HG03558 (cell line): ENCODE data around the gene AGT.

ENCODE experiments used
- ATAC-seq: cut with Tn5 transposase; IDR thresholded peaks from one replicate; pipeline ENCODE4 v1.9.1; 2021; ENCODE audit warnings: moderate number of reproducible peaks; ENCODE audit not compliant: unreplicated experiment; ENCODE audit errors: extremely low read depth

AGT gene

GRCh38 chr1:230713915-230714764, at the start of gene AGT:
AGT (minus strand) TSS chr1:230714122; CDS start chr1:230710823, 3,299 bp downstream.
- ATAC-seq = no peak

DNA sequence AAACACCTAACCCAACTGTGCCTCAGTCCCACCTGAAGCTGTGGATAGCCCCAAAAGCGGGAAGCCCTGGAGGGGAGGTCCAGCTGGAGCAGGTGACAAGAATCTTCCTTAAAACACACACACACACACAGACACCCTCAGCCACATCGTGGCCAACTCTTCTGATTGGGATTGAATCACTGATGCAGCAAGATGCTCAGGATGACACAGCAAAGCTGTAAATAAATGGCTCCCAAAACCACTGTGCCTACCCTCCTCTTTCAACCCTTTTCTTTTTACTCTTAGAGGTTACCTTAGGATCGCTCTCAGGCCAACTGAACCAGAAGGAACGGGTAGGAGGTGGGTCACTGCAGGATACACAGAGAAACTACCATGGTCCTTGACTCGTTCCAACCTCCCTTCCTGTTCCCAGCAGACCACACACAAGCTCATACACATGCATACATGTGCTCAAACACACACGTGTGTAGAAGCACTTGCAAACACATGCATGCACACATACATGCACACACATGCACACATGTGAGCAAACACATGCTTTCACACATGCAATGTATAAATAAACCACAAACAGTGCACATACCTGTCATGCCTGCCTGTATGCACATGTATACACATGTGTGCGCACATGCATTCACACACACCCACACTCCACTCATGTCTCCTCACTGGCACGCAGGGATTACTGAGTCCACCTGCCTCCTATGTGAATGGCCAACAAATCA, 47.7 kb upstream of the AGT start:
- ATAC-seq = no peak

GRCh38 chr1:230760360-230760827, 46.5 kb upstream of the AGT start:
- no peak for ATAC-seq

- no peak for ATAC-seq
Observed at GRCh38 chr1:230759369-230760065, 45.6 kb upstream of the AGT start.

- ATAC-seq = no peak
Observed at GRCh38 chr1:230758709-230759368, 44.9 kb upstream of the AGT start.

GRCh38 chr1:230757856-230758708, 44.2 kb upstream of the AGT start:
- no peak for ATAC-seq

- no peak for ATAC-seq
Observed at GRCh38 chr1:230754796-230755195, 40.9 kb upstream of the AGT start.

DNA sequence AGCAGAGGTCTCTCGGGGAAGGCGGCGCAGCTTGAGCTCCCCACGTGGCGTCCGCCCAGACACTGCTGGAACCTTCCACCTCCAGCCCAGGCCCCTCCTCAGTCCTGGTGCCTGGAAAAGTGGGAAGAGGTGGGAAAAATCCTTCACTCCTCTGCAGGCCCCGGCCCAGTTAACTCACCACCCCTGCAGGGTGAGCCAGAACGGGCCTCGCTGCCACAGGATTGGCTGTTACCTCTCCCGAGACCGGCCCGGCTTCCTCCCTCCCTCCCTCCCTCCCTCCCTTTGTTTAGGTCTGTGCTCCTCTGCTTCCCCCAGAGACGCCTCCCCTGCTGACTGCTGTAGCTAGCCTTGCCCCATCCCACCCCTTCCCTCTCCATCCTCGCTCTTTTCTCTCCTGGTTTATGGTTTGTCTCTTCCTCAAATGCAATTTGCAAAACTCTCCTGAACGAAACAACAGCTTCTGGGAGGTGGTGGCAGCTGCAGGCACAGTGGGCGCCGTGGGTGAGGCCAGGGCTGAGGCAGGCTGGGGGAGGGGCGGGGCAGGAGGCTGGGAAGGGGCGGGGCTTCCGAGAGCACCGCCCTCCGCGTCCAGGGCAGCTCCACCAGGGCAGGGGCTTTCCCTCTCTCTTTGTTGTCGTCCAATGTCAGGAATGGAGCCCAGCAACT, 39.8 kb upstream of the AGT start:
- no peak for ATAC-seq

GRCh38 chr1:230753191-230753585, 39.3 kb upstream of the AGT start:
- no peak for ATAC-seq

DNA sequence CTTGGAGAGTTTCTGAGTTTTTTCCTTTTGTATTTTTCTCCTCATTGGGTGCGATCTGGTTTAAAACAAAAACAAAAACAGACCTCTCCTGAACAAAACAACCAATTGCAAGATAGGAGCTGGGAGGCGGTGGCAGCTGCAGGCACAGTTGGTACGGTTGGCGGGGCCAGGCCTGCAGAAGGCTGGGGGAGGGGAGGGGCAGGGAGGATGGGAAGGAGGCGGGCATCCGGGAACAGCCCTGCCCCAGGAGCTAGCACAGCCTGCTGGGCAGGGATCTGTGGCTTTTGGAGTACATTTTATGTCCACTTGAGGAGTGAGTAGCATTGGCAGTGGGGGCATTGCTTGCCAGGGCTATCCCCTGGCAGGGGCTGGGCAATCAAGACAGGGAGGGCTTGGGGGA, 38.5 kb upstream of the AGT start:
- no peak for ATAC-seq

DNA sequence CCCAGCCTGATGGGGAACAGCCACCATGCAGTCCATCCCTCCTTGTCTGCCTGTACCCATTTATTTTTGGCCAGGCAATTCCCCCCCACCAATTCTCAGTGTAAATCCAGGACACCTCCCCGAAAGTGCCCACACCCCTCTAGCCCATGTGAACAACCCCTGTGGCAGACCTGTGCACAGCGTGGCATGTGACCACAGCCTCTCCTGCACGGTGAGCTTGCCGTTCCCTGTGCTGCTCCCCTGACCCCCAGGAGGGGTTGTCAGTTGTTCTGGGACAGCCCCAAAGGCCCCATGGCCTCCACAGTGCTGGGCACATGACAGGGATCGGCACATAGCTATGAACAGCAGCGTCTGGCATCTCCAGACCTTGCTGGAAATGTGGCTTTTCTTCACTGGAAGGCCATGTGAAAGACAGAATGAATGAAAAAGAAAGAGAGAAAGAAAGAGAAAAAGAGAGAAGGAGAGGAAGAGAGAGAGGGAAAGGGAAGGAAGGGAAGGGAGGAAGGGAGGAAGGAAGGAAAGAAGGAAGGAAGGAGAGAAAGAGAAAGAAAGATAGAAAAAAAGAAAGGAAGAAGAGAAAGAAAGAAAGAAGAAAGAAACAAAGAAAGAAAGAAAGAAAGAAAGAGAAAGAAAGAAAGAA, 37.2 kb upstream of the AGT start:
- no peak for ATAC-seq

- no peak for ATAC-seq
Observed at GRCh38 chr1:230750576-230750975, 36.7 kb upstream of the AGT start.

- ATAC-seq = no peak
Observed at GRCh38 chr1:230749635-230750034, 35.7 kb upstream of the AGT start.

DNA sequence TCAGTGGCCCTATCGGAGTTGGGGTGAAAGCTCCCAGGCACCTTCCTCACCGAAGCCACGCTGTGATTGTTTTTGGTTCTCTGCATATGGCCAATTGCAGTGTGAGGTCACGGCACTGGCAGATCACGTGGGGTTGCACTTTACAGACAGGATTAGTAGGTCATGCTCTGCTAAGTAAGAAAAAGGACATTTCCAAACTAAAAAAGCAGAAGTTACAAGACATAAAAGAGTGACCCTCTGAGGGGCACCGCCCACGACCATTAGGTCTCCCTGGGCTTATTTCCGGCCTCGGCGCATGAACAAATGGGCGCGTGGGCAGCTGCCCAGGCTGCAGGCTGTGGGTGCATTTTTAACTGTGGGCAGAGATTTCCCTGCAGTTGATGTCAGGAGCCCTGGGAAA, 35.2 kb upstream of the AGT start:
- no peak for ATAC-seq

- no peak for ATAC-seq
Observed at GRCh38 chr1:230747890-230748800, 34.2 kb upstream of the AGT start.

- no peak for ATAC-seq
Observed at GRCh38 chr1:230747127-230747730, 33.3 kb upstream of the AGT start, which contains the start of gene CAPN9. CAPN9 (plus strand) TSS chr1:230747388; CDS start chr1:230747497, 109 bp downstream.

DNA sequence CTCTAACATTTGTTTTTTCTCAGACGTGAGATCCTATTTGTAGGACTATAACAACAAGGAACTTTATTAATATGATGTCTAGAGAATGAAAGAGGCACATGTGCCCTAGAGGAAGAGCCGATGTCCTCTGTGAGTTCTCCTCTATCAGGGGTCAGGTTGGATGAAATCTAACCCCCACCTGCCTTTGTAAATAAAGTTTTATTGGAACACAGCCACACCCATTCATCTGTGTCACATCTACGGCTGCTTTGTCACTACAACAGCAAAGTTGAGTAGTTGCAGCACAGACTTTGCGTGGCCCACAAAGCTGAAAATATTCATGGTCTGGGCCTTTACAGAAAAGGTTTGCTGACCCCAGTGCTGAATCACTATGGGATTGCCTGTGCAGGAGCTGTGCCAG, 32.7 kb upstream of the AGT start:
- ATAC-seq = no peak
